A673 (cell line): ENCODE measurements around the gene TM9SF2.

Source experiments
- CTCF ChIP-seq: fragments of 300-800, 200-600 bp; sonication (generic); conservative IDR thresholded peaks from 2 replicates; pipeline ENCODE4 v1.5.1; 2017; ENCODE audit warnings: low read depth, mild to moderate bottlenecking, antibody characterized with exemption, low read length, moderate library complexity, mixed read lengths
- EZH2 ChIP-seq: fragments of 200-600 bp; sonication (generic); IDR thresholded peaks from 2 replicates; pipeline ENCODE4 v1.6.1; 2017; ENCODE audit warnings: borderline replicate concordance, low read depth, mild to moderate bottlenecking, mixed read lengths, antibody characterized with exemption, low read length; ENCODE audit not compliant: poor library complexity, severe bottlenecking

- no peak for TF ChIP-seq CTCF
- TF ChIP-seq EZH2, result no peak
These were observed 51.8 kb downstream of the TM9SF2 start for GRCh38 chr13:99553033-99553432.
